ENCODE data around the gene MIEN1.
"Not testable (repeated sequence)": the region's sequence is repeated elsewhere in the genome, so short reads cannot be mapped to it uniquely, and the experiment has no call there.

The MIEN1 gene

GRCh38 chr17:39742126-39742855 lies 12.0 kb upstream of the MIEN1 start:
- in situ Hi-C loops (cut with MboI; ENCODE audit: low sequenced_read_pairs): no loop called here

DNA sequence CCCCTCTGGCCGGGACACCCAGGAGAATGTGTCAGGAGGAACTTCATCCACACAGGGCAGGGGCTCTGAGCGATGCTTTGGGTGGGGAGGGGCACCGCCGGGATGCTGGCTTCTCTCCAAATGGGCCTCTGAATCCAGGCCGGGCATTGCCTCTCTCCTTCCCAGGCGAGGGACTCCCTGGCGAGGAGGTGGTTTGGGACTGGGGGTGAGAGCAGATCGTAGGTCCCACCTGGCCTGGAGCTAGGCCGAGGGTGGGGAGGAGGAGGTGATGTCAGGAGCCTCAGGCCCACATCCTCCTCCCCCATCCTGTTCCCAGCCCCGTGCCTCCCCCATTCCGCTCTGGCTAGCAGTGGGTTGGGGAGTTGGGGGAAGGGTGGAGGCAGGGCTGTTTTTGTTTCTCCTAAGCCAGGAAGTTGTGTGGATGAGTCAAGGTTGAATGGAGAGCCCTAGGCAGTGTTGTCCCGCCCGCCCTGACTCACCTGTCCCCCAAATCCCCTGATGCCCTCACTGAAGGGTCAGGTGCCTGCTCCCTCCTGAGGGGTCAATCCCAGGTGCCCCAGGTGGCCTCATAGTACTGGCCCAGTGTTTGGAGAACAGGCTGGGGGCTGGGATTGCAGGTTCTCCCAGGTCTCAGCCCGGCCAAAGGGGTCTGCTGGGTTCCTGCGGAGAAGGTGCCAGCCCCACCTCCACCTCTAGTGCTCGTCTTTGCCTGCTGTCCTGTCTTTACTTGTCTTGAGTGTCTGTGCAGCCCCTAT lies 10.2 kb upstream of the MIEN1 start:
- in situ Hi-C loops (cut with MboI; ENCODE audit: low sequenced_read_pairs): no loop called here

DNA sequence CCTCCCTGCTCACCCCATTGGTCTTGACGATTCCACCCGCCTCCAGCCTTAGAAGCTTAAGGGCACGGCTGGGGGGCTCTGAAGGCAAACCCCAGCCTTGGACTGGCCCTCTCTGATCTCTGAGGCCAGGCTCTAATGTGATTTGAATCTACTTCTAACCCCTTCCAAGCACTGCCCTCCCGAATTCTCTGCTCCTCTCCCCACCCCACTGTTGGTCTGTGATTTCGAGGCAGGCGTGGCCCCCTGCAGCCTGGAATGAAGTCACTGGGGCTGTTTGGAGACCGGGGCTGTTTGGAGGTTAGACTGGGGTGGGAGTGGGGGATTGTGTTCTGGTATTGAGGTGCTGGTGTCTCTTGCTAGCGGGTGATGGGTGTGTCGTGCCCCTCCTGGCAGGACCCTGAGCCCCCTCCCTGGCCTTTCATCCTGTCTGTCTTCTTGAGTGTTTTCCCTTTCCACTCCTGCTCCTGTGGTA lies 9.6 kb upstream of the MIEN1 start:
- in situ Hi-C loops (cut with MboI; ENCODE audit: low sequenced_read_pairs): no loop called here

DNA sequence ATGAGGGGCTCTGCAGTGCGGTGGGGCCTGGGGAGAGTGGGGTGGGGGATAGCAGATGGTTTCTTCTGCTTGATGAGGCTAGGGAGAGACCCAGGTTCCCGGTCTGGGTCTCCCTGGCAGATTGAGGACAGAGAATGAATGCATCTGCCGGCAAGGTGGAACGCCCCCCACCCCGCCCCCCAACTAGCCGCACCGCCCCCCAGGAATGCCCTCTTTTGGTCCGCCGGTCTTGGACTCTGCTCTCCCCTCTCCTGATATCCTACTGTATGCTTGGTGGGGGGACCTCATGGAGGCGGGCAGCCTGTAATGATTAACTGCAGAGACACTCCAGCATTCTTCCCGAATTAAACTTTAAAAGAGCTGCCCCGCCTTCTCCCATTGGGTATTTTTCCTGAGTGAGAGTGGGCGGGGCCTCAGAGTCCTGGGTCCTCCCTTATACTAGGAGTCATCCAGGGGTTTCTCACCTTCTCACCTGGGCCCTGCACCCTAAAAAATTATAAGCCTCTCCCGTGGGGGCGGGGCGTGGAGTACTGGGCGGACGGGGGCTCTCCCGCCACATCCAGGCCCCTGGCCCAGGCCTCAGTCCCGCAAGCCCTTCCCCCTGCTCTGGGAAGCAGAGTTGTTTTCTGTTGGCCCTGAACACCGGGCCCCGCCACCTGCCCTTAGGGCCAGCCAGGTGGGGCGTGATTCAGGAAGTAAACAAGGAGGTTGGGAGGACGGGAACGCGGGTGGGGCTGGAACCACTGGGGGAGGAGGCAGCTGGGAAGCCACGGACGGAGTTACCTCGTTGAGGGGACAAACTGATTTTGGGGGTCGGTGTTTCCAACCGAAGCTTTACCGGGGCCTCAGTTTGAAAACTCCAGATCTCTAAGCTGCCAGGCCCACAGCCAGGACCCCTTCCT lies 8.9 kb upstream of the MIEN1 start:
- in situ Hi-C loops (cut with MboI; ENCODE audit: low sequenced_read_pairs): no loop called here

- in situ Hi-C loops (cut with MboI; ENCODE audit: low sequenced_read_pairs): no loop called here
Observed at GRCh38 chr17:39738568-39738901, 8.2 kb upstream of the MIEN1 start.

- in situ Hi-C loops (cut with MboI; ENCODE audit: low sequenced_read_pairs): no loop called here
Observed at GRCh38 chr17:39737760-39738567, 7.6 kb upstream of the MIEN1 start, which contains the start of gene GRB7. Gene GRB7 (plus strand): TSS chr17:39737938. CDS start chr17:39742302, 4,364 bp downstream.

DNA sequence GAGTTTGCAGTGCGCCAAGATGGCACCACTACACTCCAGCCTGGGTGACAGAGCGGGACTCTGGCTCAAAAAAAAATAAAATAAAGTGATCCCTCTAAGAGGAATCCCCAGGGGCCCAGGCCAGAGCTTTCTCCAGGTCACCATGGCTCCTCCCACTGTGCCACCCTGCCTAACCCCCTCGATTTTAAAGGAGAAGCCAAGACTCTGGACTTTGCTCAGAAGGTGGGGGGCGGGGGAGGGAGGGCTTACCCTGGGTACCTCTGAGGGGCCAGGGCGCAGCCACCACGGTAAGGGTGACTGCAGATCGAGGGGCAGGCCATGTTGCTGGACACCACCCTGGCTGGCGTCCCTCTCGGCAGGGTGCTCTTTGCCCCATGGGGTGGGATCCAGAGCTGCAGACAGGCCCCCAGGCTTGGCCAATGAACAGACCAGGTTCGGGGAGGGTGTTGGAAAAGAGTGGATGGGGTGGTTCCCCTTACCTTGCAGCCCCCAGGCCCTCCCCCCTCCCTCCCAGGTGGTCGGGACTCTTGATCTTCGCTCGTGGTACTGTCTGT lies 7.0 kb upstream of the MIEN1 start:
- in situ Hi-C loops (cut with MboI; ENCODE audit: low sequenced_read_pairs): no loop called here

GRCh38 chr17:39736319-39737165 lies 6.2 kb upstream of the MIEN1 start:
- in situ Hi-C loops (cut with MboI; ENCODE audit: low sequenced_read_pairs): no loop called here

- in situ Hi-C loops (cut with MboI; ENCODE audit: low sequenced_read_pairs): no loop called here
Observed at GRCh38 chr17:39735882-39736281, 5.5 kb upstream of the MIEN1 start.

DNA sequence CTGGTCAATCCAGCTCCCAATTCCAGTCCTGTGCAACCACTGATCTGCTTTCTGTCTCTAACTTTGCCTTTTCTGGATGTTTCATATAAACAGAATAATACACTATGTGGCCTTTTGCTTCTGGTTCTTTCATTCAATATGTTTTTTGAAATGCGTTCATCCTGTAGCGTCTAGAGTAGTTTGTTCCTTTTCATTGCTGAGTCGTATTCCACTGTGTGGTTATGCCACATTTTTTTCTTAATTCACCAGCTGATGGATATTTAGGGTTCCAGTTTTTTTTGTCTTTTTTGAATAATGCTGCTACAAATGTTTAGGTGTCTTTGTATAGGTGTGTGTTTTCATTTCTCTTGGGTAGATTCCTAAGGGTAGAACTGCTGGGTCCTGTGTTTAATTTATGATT lies 2.3 kb upstream of the MIEN1 start:
- in situ Hi-C loops (cut with MboI; ENCODE audit: low sequenced_read_pairs): no loop called here

DNA sequence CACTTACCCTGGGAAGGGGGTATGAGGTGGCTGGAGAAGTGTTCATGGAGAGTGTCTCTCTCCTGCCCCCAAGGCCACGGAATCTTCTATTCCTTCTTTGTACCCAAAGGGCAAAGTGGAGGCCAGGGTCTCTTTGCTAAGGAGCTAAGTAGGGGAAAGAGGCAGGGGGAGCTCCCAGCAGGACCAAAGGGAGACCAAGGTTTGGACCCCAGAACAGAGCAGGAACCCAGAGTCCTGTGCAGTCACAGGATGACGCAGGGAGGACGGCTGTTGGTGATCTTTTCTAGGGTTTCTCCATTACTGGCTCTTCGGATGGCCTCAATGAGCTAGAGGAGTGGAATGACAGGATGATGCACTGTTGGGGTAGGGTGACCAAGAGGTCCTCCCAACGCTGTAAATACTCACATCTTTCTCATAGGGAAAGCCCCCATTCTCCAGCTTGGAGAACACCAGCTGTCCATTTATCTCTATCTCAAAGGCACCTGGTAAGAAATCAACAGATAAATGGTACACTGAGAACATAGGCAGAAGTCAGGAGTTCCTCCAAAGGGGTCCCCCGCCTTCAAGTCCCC lies 966 bp downstream of the MIEN1 start:
- in situ Hi-C loops (cut with MboI; ENCODE audit: low sequenced_read_pairs): no loop called here

GRCh38 chr17:39727556-39727955 lies 2.8 kb downstream of the MIEN1 start:
- in situ Hi-C loops (cut with MboI; ENCODE audit: low sequenced_read_pairs): no loop called here

GRCh38 chr17:39726617-39727016 lies 3.7 kb downstream of the MIEN1 start:
- in situ Hi-C loops (cut with MboI; ENCODE audit: low sequenced_read_pairs): no loop called here

DNA sequence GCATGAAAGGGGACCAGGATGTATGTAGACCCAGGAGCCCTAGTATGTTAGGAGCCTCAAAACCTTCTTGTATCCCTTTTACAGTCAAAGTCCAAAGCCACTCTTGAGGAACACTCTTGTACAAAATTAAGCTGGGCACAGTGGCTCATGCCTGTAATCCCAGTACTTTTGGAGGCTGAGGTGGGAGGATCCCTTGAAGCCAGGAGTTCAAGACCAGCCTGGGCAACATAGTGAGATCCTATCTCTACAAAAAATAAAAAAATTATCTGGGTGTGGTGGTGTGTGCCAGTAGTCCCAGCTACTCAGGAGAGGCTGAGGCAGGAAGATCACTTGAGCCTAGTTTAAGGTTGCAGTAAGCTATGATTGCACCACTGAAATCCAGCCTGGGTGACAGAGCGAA lies 4.4 kb downstream of the MIEN1 start:
- in situ Hi-C loops (cut with MboI; ENCODE audit: low sequenced_read_pairs): not testable (repeated sequence)

- in situ Hi-C loops (cut with MboI; ENCODE audit: low sequenced_read_pairs): no loop called here
Observed at GRCh38 chr17:39724731-39725130, 5.6 kb downstream of the MIEN1 start.

DNA sequence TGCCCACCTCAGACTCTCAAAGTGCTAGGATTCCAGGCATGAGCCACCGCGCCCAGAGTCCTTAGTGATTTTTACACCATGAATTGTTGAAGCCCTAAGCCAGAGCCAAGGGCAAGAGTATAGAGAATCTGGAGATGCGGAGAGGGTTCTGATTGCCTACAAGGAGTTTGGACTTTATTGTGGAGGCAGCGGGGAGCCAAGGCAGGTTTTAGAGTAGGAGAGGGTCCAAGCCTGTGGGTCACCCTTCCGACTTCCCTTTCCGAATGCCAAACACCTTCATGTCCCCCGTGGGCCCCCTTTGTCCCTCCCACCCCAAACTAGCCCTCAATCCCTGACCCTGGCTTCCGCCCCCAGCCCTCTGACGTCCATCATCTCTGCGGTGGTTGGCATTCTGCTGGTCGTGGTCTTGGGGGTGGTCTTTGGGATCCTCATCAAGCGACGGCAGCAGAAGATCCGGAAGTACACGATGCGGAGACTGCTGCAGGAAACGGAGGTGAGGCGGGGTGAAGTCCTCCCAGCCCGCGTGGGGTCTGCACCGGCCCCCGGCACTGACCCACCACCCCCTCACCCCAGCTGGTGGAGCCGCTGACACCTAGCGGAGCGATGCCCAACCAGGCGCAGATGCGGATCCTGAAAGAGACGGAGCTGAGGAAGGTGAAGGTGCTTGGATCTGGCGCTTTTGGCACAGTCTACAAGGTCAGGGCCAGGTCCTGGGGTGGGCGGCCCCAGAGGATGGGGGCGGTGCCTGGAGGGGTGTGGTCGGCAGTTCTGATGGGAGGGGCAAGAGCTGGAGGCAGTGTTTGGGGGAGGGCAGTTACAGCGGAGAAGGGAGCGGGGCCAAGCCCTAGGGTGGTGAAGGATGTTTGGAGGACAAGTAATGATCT lies 7.1 kb downstream of the MIEN1 start:
- in situ Hi-C loops (cut with MboI; ENCODE audit: low sequenced_read_pairs): no loop called here

- in situ Hi-C loops (cut with MboI; ENCODE audit: low sequenced_read_pairs): no loop called here
Observed at GRCh38 chr17:39722104-39722503, 8.2 kb downstream of the MIEN1 start.
